CD8-positive, alpha-beta memory T cell (primary cell): ENCODE data around the gene MARK4. TPM values are rescaled to one million over a fixed set of nuclear protein-coding genes. Genes with fewer than 3 reads are reported as not detected.
"Not testable (repeated sequence)": the region's sequence is repeated elsewhere in the genome, so short reads cannot be mapped to it uniquely, and the experiment has no call there.

Source experiments
- CTCF ChIA-PET: fragments of 350-600 bp; sonication (Branson Sonifier 250); formaldehyde crosslinking; loops from one replicate; lab custom pipeline; 2021; ENCODE audit warnings: antibody characterized with exemption; lab: Charles Lee
- POLR2A ChIA-PET: fragments of 350-600 bp; sonication (Branson Sonifier 250); formaldehyde crosslinking; loops from one replicate; lab custom pipeline; 2021; ENCODE audit warnings: antibody characterized with exemption; lab: Charles Lee
- DNase-seq, 5 donors: peaks; one replicate each; pipeline versions ENCODE4 v3.0.0 to v3.0.0-alpha.2; 2020 to 2022; ENCODE audit warnings: mixed read lengths in 1 of 5
- H3K27ac ChIP-seq: one replicate; pipeline ENCODE4 v1.7.0; 2013; ENCODE audit warnings: low read depth, mild to moderate bottlenecking, low read length, moderate library complexity
- H3K27me3 ChIP-seq: 2 replicates; pipeline ENCODE4 v1.7.0; 2013; ENCODE audit warnings: low read length, mild to moderate bottlenecking; ENCODE audit not compliant: insufficient read depth, poor library complexity, severe bottlenecking
- H3K36me3 ChIP-seq: 2 replicates; pipeline ENCODE4 v1.7.0; 2013; ENCODE audit warnings: mild to moderate bottlenecking, low read length, moderate library complexity; ENCODE audit not compliant: insufficient read depth
- H3K4me1 ChIP-seq: 2 replicates; pipeline ENCODE4 v1.7.0; 2013; ENCODE audit warnings: mild to moderate bottlenecking, low read length, moderate library complexity; ENCODE audit not compliant: insufficient read depth
- H3K4me3 ChIP-seq: 2 replicates; pipeline ENCODE4 v1.7.0; 2013; ENCODE audit warnings: mild to moderate bottlenecking, low read length
- H3K9me3 ChIP-seq: 2 replicates; pipeline ENCODE4 v1.7.0; 2013; ENCODE audit warnings: mild to moderate bottlenecking, low read length
- H3K27ac Mint-ChIP-seq, 8 donors: one replicate each; pipeline ENCODE4 v1.8.0; 2020 to 2021; ENCODE audit warnings: mixed read lengths in 8 of 8, mild to moderate bottlenecking in 6 of 8, inconsistent platforms in 3 of 8, moderate library complexity in 3 of 8
- H3K27me3 Mint-ChIP-seq, 2 donors: one replicate each; pipeline ENCODE4 v1.8.0; 2020 to 2021; ENCODE audit warnings: mixed read lengths in 2 of 2, mild to moderate bottlenecking in 1 of 2, moderate library complexity in 1 of 2
- H3K36me3 Mint-ChIP-seq, 3 donors: one replicate each; pipeline ENCODE4 v1.8.0; 2020 to 2021; ENCODE audit warnings: mixed read lengths in 3 of 3, inconsistent platforms in 1 of 3, mild to moderate bottlenecking in 1 of 3
- H3K4me1 Mint-ChIP-seq, 3 donors: one replicate each; pipeline ENCODE4 v1.8.0; 2020 to 2021; ENCODE audit warnings: mixed read lengths in 3 of 3, inconsistent platforms in 1 of 3, mild to moderate bottlenecking in 1 of 3
- H3K4me3 Mint-ChIP-seq, 7 donors: one replicate each; pipeline ENCODE4 v1.8.0; 2020 to 2021; ENCODE audit warnings: mixed read lengths in 7 of 7, mild to moderate bottlenecking in 6 of 7, moderate library complexity in 4 of 7, inconsistent platforms in 2 of 7
- H3K9me3 Mint-ChIP-seq, 5 donors: one replicate each; pipeline ENCODE4 v1.8.0; 2020 to 2022; ENCODE audit warnings: mixed read lengths in 5 of 5, mild to moderate bottlenecking in 3 of 5, moderate library complexity in 2 of 5, inconsistent platforms in 1 of 5
- polyA plus RNA-seq: library from polyadenylated mRNA; unstranded; fragments of 300-500 nt; fragmentation: Illumina TruSeq; gene quantifications from one replicate; pipeline ENCODE4 v1.2.3, GENCODE V29; 2021
- total RNA-seq, 2 experiments: library from RNA; stranded (reverse); gene quantifications; one replicate each; pipeline ENCODE4 v1.2.3, GENCODE V29; 2021

Gene MARK4
- total and polyA plus RNA-seq, 3 experiments from 2014 or later: 2.6 to 21.2 (median 20.2) TPM

GRCh38 chr19:45229056-45229455 lies 22.0 kb upstream of the MARK4 start:
- POLR2A ChIA-PET: not testable (repeated sequence)

GRCh38 chr19:45231891-45232290 lies 19.2 kb upstream of the MARK4 start:
- Histone ChIP-seq H3K9me3 (no peaks in the 10 kb centered on the region), H3K4me3 (no peak overlapping the region), H3K27ac (no peak overlapping the region), H3K4me1 (no peaks in the 10 kb centered on the region), H3K36me3 (no peaks in the 10 kb centered on the region), H3K27me3 (no peaks in the 10 kb centered on the region)
- Mint-ChIP-seq H3K27ac (peak overlapping the region in 1 of 8 donors; percentile 29), H3K9me3 (no peaks in the 10 kb centered on the region), H3K4me1 (peaks cover 0 to 8% (median 7%) of the 10 kb centered on the region in 3 donors), H3K4me3 (no peak overlapping the region), H3K27me3 (peaks cover 29 to 37% of the 10 kb centered on the region in 2 donors), H3K36me3 (no peaks in the 10 kb centered on the region)
- ChIA-PET CTCF (interaction anchor here (1.1 kb wide), 1 partner anchor 17 kb away, joined by 4 read pairs; no protein-coding TSS in a partner anchor), POLR2A (no interaction called here)
- DNase-seq: no peak

More at GRCh38 chr19:45229056-45229455, 22.0 kb upstream of the MARK4 start:
- H3K27ac ChIP-seq, H3K27me3 ChIP-seq, H3K27ac Mint-ChIP-seq, H3K4me1 Mint-ChIP-seq, CTCF ChIA-PET, H3K9me3 Mint-ChIP-seq, H3K36me3 ChIP-seq, H3K36me3 Mint-ChIP-seq, H3K4me3 ChIP-seq, H3K9me3 ChIP-seq, H3K4me3 Mint-ChIP-seq, H3K4me1 ChIP-seq, DNase-seq: not testable (repeated sequence)
- H3K27me3 Mint-ChIP-seq: peaks cover 19 to 28% of the 10 kb centered on the region in 2 donors

- H3K4me1 ChIP-seq: no peaks in the 10 kb centered on the region
- H3K27ac ChIP-seq: no peak overlapping the region
- CTCF ChIA-PET: no interaction called here
- no peak for DNase-seq
- Mint-ChIP-seq H3K36me3 (no peaks in the 10 kb centered on the region), H3K4me3 (peak overlapping the region in 1 of 7 donors; percentile 70), H3K27me3 (peaks cover 25 to 42% of the 10 kb centered on the region in 2 donors), H3K4me1 (peaks cover 0 to 8% (median 7%) of the 10 kb centered on the region in 3 donors), H3K9me3 (no peaks in the 10 kb centered on the region), H3K27ac (no peak overlapping the region)
- H3K4me3 ChIP-seq: no peak overlapping the region
- POLR2A ChIA-PET: no interaction called here
- no peaks in the 10 kb centered on the region for H3K27me3 ChIP-seq
- no peaks in the 10 kb centered on the region for H3K9me3 ChIP-seq
- H3K36me3 ChIP-seq: no peaks in the 10 kb centered on the region
Observed at GRCh38 chr19:45234089-45234869, 16.8 kb upstream of the MARK4 start.

- DNase-seq: no peak
Observed at GRCh38 chr19:45235485-45235884, 15.6 kb upstream of the MARK4 start.

GRCh38 chr19:45238556-45238955 lies 12.5 kb upstream of the MARK4 start:
- no peak for DNase-seq
- no peaks in the 10 kb centered on the region for H3K9me3 Mint-ChIP-seq
- H3K4me1 Mint-ChIP-seq: peaks cover 0 to 8% (median 7%) of the 10 kb centered on the region in 3 donors
- no peak overlapping the region for H3K4me3 Mint-ChIP-seq
- ChIA-PET CTCF (no interaction called here), POLR2A (no interaction called here)
- no peak overlapping the region for H3K4me3 ChIP-seq
- H3K27me3 Mint-ChIP-seq: peaks cover 20 to 26% of the 10 kb centered on the region in 2 donors
- H3K36me3 Mint-ChIP-seq: no peaks in the 10 kb centered on the region
- H3K4me1 ChIP-seq: no peaks in the 10 kb centered on the region
- H3K9me3 ChIP-seq: no peaks in the 10 kb centered on the region
- no peaks in the 10 kb centered on the region for H3K36me3 ChIP-seq
- no peak overlapping the region for H3K27ac ChIP-seq
- H3K27ac Mint-ChIP-seq: no peak overlapping the region
- no peaks in the 10 kb centered on the region for H3K27me3 ChIP-seq

More at GRCh38 chr19:45235485-45235884, 15.6 kb upstream of the MARK4 start:
- Histone ChIP-seq H3K9me3 (no peaks in the 10 kb centered on the region), H3K27ac (no peak overlapping the region), H3K4me1 (no peaks in the 10 kb centered on the region), H3K36me3 (no peaks in the 10 kb centered on the region), H3K4me3 (no peak overlapping the region), H3K27me3 (no peaks in the 10 kb centered on the region)
- Mint-ChIP-seq H3K4me3 (no peak overlapping the region), H3K4me1 (peaks cover 0 to 8% (median 7%) of the 10 kb centered on the region in 3 donors), H3K27ac (no peak overlapping the region), H3K9me3 (no peaks in the 10 kb centered on the region), H3K36me3 (no peaks in the 10 kb centered on the region), H3K27me3 (peaks cover 23 to 42% of the 10 kb centered on the region in 2 donors)
- CTCF ChIA-PET: no interaction called here
- POLR2A ChIA-PET: no interaction called here

- Histone ChIP-seq H3K4me3 (no peak overlapping the region), H3K27me3 (no peaks in the 10 kb centered on the region), H3K4me1 (no peaks in the 10 kb centered on the region), H3K27ac (no peak overlapping the region), H3K36me3 (no peaks in the 10 kb centered on the region), H3K9me3 (no peaks in the 10 kb centered on the region)
- ChIA-PET POLR2A (no interaction called here), CTCF (no interaction called here)
- Mint-ChIP-seq H3K4me1 (peaks cover 0 to 3% (median 0%) of the 10 kb centered on the region in 3 donors), H3K27me3 (peaks cover 9 to 16% of the 10 kb centered on the region in 2 donors), H3K36me3 (no peaks in the 10 kb centered on the region), H3K9me3 (no peaks in the 10 kb centered on the region), H3K27ac (no peak overlapping the region), H3K4me3 (no peak overlapping the region)
- DNase-seq: no peak
Observed at GRCh38 chr19:45243144-45243732, 7.8 kb upstream of the MARK4 start.

- Mint-ChIP-seq H3K4me1 (peaks cover 4 to 9% (median 4%) of the 10 kb centered on the region in 3 donors), H3K27ac (peak overlapping the region in 2 of 8 donors; percentile 1 to 82), H3K4me3 (no peak overlapping the region), H3K36me3 (no peaks in the 10 kb centered on the region), H3K9me3 (no peaks in the 10 kb centered on the region), H3K27me3 (peaks cover 8 to 14% of the 10 kb centered on the region in 2 donors)
- Histone ChIP-seq H3K4me1 (no peaks in the 10 kb centered on the region), H3K27ac (no peak overlapping the region), H3K27me3 (no peaks in the 10 kb centered on the region), H3K36me3 (no peaks in the 10 kb centered on the region), H3K9me3 (no peaks in the 10 kb centered on the region), H3K4me3 (no peak overlapping the region)
- DNase-seq: no peak
- CTCF ChIA-PET: no interaction called here
- POLR2A ChIA-PET: no interaction called here
Observed at GRCh38 chr19:45244133-45244794, 6.8 kb upstream of the MARK4 start.

GRCh38 chr19:45245334-45245787 lies 5.7 kb upstream of the MARK4 start, which contains the start of gene EXOC3L2:
Gene EXOC3L2 (minus strand): TSS chr19:45245407. CDS start chr19:45239045, 6,362 bp downstream.
- peak within 1 kb of the TSS in 1 of 8 donors; percentile 82 for H3K27ac Mint-ChIP-seq
- H3K4me1 Mint-ChIP-seq: peaks cover 4 to 16% (median 4%) of the 10 kb centered on the region in 3 donors
- no peaks in the 10 kb centered on the region for H3K27me3 ChIP-seq
- no peaks in the 10 kb centered on the region for H3K9me3 Mint-ChIP-seq
- DNase-seq: no peak
- H3K4me3 Mint-ChIP-seq: no peak within 1 kb of the TSS
- H3K36me3 ChIP-seq: no peaks in the 10 kb centered on the region
- POLR2A ChIA-PET: no interaction called here
- CTCF ChIA-PET: no interaction called here
- peaks cover 8 to 14% of the 10 kb centered on the region in 2 donors for H3K27me3 Mint-ChIP-seq
- no peak within 1 kb of the TSS for H3K4me3 ChIP-seq
- H3K9me3 ChIP-seq: no peaks in the 10 kb centered on the region
- no peaks in the 10 kb centered on the region for H3K4me1 ChIP-seq
- no peaks in the 10 kb centered on the region for H3K36me3 Mint-ChIP-seq
- H3K27ac ChIP-seq: peak within 1 kb of the TSS; percentile 51
